HG02763 (cell line): ENCODE measurements around the gene CMBL.
"Not testable (repeated sequence)": the region's sequence is repeated elsewhere in the genome, so short reads cannot be mapped to it uniquely, and the experiment has no call there.

Experiments
- ATAC-seq: cut with Tn5 transposase; IDR thresholded peaks from one replicate; pipeline ENCODE4 v1.9.1; 2021; ENCODE audit warnings: mild to moderate bottlenecking, moderate library complexity; ENCODE audit not compliant: unreplicated experiment

Gene CMBL

DNA sequence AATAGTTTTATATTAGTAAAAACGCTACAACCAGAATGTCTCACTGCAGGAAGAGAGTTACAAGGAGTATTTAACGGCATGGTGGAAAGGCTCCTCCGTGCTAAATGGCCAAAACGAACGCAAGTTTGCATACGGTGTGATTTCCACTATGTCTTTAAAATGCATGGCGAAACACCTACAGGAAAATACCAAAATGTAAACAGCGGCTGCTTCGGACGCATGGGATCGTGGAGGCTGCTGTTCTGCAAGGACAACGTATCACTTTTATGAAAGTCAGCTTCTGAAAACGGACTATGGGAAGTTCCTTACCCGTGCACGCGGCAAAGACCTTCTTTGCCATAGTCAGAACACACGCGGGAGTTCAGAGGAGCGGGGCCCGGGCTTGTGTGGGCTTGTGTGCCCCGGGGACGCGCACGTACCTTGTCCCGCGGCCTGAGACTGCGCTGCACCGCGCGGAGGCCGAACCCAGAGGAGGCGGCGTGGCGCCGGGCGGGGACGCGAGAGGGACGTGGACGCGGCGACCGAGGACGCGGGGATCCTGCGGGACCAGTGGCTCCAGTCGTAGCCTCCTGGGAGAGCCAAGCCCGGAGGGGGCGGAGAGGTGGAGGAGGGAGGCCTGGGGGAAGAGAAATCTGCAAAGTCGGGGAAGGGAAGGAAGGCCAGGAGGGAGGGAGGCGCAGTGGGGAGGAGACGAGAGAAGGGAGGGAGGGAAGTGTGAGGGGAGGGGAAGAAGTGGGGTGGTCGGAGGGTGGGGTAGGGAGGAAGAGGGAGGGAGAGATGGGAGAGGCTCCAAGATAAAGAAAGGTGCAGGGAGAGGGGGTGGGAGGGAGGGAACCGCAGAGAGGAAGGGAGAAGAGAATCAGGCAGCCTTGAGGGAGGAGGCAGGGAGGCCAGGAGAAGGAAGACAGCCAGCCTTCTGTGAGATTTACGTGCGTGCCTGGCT lies at the start of gene CMBL:
Gene CMBL, minus strand, starts transcription at position 697 of the 943 bp plus-strand sequence. CDS start 17,140 bp downstream, outside the sequence.
- no peak for ATAC-seq

DNA sequence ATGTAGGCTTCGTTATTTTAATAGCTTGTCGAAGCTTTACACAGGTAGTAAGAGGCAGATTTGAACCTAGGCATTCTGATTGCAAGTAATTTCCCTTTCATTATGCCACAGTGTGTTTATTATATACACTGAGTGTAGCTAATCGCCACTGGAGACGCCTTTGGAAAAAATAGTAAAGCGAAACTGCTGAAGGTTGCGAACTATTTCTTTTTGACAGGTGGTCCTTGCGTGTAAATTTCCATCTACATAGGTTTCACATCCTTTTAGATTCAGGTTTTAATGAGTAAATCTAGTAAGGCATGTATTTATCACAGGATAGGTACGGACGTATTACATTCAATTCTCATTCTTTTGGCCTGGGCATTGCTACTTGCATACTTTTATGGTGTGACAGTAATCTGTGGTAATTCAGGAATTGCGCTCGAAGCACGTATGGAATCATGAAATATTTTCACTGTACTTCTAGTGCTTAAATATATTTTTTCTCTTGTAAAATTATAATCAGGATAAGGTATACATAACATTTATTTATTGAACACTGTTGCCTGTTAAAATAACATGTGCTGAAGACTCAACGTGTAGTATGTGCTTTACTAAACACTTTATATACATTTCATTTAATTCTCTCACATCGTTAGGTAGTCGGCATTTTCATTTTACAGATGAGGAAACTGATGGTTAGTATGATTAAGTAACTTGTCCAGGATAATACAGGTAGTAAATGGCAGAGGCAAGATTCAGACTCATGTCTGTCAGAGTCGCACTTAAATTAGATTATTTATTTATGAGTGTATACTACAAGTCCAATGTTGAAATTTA lies 47.6 kb upstream of the CMBL start:
- ATAC-seq: no peak

DNA sequence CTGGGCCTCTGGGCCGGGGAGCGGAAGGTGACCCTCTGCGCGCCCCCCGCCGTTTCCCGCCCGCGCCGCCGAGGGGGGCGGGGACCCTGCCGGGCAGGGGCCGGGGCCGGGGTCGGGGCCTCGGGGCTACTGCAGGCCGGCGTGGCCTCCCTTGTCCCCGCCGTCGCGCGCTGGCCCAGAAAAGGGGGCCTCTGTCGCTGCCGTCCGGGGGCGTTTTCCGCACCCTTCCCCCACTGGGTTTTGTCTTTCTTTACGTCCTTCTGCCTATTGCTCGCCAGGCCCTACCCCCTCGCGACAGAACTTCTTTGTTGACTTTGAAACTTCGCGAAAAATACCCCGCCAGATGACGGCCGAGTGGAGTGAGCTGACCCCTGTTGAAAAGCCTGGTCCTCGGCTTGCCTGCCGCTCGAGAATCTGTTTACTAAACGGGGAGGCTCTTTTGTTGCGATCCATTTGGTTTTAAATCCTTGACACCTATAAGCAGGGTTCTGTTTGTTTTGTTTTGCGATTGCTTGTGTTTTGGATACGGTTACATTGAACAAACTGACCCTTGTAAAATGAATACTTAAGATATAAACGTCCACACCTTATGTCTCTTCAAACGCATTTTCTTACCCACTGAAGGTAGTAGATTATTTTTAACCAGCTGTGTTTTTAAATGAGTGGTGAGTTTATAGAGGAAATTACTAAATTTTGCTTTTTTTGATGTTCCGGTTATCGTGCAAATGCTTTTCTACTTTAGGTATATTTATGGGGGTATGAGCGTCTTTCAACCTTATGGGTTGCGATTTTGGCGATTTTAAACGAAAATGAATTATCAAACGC lies 46.6 kb upstream of the CMBL start:
- ATAC-seq: peak; percentile 24

DNA sequence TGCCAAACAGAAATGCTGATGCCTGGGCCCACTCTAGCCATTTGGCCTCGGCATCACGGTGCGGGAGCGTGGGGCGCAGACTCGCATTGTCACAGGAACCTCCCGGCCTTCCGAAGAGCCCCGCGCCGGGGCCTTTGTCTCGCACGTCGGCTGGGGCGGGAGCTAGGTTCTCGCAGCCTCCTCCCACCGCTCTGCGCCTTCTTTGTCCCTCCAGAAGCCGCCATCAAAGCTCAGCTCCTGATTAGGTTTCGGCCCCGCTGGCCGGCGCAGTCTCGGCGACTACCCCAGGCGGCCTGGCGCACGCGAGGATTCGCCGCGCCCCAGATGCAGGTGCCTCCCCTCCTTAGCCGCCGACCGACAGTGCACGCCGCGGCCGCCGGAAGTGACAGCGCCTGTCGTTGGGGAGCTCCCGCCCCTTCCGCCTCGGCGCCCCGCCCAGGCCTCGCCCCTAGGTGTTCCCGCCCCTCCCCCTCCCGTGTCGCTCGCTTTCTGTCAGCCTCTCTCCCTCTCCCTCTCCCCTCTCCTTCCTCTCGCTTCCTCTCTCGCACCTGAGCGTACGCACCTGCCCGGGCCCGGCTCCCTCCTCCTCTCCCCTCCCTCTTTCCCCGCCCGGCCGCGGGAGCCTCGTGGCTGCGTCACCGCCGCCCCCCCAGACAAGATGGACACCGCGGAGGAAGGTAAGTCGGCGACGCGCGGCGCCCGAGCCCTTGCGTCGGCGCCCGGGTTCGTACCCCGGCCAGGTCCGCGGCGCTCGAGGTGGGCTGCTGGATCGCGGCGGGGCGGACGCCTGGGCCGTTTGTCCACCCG lies 45.7 kb upstream of the CMBL start, which contains the start of gene MARCHF6:
Gene MARCHF6, plus strand, starts transcription at position 455 of the 807 bp plus-strand sequence. Its CDS starts 204 bp downstream, at position 659.
- peak; percentile 84 for ATAC-seq

DNA sequence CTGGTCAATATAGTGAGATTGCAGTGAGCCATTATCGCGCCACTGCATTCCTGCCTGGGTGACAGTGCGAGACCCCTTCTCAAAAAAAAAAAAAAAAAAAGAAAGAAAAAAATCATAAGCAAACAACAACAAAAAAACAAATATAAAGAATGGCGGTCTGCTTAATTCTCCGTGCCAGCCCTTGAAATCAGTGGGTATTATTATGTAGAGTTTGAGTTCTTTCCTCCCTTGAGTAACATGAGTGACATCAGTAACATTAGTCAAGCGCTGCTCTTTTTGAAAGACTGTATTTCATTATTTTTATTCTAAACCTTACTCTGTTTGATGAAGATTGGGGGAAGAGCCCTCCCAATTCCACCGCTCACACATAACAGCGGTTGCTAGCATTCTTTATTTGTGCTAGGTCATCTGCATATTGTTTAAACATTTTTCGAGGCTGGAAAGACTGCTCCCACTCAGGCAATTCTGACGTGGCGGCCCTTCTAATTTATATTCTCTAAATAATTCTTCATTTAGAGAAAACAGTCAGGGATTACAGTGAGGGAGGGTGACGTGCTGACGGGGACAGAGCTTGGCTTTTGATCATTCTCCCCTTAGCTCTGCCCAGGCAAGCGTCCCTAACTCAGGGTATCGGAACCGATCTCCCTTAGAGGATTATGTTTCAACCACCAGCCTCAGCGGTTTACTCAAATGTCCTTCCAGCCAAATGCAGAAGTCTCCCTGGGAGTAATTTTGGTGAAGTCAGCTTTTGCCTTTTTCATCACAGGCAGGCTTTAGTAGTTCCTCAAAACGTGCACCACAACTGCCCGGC lies 44.9 kb upstream of the CMBL start:
- peak; percentile 9 for ATAC-seq

DNA sequence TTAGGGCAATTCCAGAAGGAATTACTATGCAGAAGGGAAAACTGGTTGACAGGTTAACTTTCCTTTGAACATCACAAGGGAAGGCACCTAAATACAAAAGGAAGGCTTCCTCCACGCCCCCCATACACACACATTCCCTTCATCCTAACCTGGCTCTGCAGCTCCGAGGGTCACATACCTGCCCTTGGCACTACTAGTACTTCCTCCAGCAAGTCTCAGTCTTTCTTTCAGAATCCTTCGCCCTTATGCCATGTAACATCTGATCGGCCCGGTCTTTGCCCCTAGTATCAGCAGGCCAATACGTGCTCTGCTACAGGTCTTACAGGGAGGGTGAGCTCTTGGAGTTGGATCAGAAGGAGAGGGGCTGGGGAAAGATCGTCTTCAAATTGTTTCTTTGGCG lies 44.2 kb upstream of the CMBL start:
- no peak for ATAC-seq

DNA sequence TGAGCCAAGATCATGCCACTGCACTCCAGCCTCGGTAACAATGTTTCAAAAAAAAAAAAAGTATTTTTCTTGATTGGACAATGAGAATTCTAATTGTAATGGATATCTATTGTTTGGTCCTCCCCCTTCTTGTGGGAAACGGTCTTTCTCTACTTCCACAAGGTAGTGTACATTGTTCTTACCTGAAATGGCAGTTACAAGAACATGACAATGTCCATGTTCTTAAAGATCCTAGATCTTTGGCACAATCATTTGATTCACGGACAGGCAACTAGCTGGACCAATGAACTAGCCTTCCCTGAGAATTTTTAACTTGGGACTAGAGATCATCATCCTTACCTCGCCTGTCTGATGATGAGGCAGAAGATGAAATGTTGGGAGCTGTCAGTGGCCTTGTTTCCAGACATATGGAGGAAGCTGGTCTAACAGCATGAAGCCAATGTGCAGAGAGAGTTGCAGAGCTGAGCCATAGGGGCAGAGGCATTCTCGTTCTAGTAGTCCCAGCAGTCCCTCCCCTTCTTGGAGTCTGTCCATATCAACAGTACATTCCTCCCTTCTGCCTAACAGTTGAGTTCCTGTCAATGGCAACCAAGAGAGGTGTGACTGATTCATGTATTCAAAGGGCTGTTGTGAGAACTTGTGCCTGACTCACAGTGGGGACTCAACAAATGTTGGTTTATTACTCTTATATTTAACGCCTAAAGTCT lies 43.6 kb upstream of the CMBL start:
- ATAC-seq: no peak

DNA sequence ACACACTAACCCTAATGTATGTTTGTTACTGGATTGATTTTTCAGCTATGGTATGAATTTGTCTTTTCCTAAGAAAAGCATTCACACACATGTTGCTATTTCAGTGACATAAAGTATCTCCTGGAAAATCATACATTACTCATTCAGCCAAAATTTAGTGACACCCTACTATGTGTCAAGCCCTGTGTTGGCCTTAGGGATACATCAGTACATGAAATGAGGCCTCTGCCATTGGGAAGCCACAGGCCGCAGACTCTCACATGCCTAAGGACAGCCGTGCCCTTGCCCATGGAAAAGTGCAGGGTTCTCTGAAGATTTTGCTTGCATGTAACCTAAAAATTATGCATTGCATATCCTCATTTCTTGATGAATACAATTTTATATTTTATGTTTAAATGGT lies 40.6 kb upstream of the CMBL start:
- no peak for ATAC-seq

DNA sequence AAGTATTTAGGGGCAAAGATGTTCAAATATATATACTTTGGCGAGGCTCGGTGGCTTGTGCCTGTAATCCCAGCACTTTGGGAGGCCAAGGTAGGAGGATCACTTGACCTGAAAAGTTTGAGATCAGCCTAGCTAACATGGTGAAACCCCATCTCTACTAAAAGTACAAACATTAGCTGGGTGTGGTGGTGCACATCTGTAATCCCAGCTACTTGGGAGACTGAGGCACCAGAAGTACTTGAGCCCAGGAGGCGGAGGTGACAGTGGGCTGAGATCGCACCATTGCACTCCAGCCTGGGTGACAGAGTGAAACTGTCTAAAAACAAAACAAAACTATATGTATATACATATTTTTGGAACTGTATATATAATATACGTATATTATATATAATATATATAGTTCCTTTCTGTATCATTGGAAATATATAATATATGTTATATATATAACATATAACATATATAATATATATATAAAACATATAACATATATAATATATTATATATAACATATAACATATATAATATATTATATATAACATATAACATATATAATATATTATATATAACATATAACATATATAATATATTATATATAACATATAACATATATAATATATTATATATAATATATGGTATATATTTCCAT lies 36.9 kb upstream of the CMBL start:
- ATAC-seq: not testable (repeated sequence)

DNA sequence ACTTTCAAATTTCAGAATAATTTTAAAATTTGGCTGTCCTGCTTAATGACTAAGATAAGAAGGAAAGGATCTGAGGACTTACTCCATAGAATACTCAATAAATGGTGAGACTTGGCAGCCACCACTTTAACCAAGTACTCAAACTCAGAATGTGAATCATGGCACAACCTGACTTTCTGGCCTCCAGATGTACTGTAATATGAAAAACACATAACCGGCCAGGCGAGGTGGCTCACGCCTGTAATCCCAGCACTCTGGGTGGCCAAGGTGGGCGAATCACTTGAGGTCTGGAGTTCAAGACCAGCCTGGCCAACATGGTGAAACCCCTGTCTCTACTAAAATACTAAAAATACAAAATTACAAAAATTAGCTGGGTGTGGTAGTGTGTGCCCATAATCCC lies 35.8 kb upstream of the CMBL start:
- no peak for ATAC-seq

DNA sequence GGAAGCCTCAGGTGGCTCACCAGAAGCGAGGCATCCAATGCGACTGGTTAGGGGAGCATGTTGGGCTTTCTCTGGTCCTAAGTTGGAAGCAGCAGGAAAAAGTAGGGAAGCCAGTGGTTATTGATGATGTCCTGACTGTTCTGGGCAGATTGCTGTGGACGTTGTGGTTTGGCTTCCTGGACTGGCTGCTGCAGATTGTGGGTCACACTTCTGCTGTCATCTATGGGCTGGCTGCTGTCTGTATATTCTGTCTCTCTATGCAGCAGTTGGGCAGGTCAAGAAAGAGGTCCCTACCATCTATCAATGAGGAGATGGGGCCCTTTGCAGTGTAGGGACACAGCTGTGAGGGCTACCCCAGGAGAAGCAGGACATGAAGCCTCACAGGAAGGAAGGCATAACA lies 32.3 kb upstream of the CMBL start:
- ATAC-seq: no peak

DNA sequence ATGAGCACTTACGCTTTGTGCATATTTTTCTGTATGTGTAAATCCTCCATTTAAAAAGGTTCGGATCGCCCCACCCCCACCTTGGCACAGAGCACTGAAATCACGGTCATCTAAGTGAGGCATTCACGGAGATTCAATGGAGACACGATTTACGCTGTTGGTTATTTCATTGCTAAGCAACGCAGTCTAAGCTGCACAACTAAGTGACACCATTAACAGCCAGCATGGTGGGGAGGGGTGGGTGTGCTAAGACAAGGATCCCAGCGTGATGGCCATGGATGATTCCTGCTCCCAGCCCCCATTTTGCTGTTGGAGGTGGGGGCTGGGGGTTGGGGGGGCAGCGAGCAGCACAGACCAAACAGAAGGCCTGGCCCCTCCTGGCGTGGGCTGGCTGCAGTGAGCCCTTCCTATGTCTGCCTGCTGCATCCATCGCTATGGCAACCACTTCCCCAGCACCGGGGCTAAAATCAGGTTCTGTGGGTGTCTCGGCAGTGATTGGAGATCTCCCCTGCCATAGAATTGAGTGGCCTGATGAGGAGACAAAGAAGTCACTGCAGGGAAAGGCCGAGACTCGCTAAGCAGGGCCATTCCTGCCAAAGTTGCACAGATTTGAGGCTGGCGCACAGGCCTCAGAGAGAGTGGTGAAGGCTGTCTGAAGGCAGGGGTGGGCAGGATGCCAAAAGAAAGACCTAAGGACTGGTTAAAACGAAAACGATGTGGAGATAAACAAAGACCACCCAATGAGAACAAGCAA lies 31.5 kb upstream of the CMBL start:
- no peak for ATAC-seq

DNA sequence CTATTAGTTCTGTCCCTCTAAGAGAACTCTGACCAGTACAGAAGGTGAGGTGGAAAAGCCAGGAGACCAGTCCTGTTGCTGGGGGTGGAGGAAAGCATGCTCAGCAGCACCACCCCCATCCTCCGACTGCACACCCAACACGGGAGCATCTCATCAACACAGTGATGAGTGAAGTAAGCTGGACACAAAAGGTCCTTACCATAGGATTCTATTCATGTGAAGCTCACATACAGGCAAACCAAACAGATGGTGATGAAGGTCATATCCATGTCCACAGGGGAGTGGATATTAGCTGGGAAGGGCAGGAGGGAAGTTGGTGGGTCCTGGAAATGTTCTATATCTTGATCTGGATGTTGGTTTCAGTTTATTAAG lies 31.0 kb upstream of the CMBL start:
- ATAC-seq: no peak

DNA sequence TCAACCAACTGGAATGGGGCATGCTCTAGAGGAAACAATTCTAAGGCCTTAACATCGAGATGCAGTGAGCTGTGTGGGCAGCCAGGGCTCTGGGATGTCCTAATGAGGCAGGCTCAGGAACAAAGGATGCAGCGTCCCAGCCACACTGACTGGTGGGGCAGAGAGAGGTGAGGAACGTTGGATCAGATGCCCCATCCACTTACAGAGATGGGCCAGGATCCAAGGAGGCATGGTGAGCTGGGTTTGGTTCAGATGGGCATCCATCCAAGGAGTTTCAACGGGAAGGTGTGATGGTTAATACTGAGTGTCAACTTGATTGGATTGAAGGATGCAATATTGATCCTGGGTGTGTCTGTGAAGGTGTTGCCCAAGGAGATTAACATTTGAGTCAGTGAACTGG lies 30.3 kb upstream of the CMBL start:
- ATAC-seq: no peak

DNA sequence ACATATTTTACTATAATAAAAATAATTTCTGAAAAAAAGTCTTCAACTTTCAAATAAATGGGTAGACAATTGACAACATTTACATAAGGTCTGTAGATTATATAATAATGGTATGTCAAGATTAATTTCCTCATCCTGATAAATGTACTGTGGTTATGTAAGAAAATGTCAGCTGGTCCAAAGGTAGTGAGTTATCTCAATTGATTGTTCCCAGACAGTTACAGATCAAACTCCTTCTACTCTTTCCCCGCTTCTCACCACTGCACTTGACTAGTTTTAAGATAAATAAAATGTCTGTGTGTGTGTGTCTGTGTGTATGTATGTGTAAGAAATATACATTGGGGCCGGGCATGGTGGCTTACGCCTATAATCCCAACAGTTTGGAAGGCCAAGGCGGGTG lies 29.4 kb upstream of the CMBL start:
- ATAC-seq: no peak

DNA sequence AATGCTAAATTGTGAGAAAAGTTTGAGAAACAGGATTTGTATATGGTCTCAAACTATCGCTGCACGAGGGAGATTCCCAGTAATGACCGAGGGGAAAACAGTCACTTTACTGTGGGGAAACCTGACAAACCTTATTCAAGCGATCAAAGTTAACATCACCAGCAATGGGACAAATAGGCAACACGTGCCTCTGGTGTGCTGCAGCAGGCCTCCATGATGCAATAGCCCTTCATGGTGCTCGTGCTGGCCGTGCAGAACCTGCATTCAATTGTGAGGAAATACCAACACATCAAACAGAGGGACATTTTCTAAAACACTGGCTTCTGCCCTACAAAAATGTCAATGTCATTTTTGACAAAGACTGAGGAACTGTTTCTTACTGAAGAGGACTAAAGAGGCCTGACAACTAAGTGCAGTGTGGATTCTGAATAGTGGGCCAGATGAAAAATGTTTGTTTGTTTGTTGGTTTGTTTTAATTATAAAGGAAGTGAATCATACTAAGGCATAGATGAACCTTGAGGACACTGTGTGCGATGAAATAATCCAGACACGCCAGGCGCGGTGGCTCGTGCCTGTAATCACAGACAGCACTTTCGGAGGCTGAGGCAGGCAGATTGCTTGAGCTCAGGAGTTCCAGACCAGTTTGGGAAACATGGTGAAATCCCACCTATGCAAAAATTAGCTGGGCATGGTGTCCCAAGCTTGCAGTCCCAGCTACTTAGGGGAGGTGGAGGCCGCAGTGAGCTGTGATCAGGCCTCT lies 28.2 kb upstream of the CMBL start:
- ATAC-seq: no peak

DNA sequence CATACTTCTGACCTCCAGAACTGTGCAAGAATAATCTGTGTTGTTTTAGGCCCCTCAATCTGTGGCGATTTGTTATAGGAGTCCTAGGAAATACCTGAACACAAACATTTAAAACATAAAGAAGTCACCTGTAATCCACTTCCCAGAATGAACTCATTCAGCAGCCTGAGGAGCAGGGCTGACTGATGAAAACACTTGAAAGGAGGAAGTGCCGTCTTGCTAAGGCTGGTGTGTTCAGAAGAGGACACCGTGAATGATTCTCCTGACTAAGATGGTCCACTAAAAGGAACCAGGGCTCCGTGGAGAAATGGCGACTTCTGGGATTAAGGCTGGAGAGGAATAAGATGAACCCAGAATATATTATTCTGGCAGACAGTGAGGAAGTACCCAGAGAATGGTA lies 27.1 kb upstream of the CMBL start:
- no peak for ATAC-seq
